ENCODE results near the gene MEIS2.

The MEIS2 gene

DNA sequence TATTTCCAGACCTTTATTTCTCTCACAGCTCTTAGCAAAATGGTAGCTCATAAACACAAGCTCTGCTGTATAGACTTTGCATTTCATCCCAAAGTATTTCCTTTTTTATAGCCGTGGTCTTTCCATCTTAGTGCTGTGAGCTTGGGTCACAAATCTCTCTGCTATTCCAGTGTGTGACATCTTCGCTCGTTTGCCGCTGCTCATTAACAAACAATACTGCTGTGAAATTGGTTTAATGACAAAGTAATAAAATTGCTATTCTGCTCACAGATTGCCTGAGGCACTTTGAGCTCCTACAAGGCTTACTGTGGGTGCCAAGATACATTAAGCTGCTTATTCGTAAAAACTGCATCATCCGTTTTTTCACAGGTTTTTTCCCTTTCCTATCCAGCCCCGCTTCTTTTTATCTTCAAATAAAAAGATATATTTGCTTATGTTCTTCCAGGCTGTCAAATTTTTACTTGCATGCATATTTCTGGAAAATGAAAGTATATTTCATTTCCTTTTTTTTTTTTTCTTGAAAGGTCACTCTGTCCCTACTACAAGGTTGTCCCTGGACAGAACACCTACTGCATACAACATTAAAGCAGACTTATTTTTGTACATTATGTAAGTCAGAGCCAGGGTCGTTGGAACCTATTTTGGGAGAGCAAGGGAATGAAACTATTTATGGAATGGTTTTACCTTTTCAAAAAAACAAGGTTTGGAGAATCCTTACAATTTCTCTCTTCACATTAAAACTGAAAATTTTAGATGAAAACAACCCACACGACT lies 174.5 kb downstream of the MEIS2 start:
- no peak for ATAC-seq
- H3K27me3 Mint-ChIP-seq = no peaks in the 10 kb centered on the region
- H3K9me3 Mint-ChIP-seq = peaks cover 3% of the 10 kb centered on the region
- H3K36me3 Mint-ChIP-seq = no peaks in the 10 kb centered on the region
- H3K4me1 Mint-ChIP-seq = no peaks in the 10 kb centered on the region
- no peak overlapping the region for H3K4me3 Mint-ChIP-seq
- no peak overlapping the region for H3K27ac Mint-ChIP-seq

DNA sequence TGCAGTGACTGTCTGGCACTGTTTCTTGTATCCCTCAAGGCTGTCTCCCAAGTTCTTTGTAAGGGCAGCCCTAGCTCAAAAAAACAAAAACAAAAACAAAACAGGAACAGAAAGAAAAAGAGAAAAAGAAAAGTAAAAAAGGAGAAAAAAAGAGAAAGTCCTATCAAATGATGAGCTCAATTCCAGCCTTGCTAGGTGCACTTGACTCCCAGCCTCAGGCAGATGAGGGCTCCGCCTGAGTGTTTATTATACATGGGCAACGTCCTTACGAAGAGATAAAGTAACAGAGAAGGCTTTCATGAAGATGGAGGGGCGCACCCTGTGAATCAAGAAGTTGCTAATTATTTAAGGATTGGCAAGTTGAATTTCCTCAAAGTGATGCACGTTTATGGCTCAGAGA lies 175.3 kb downstream of the MEIS2 start:
- Mint-ChIP-seq H3K9me3 (peaks cover 3% of the 10 kb centered on the region), H3K4me3 (no peak overlapping the region), H3K36me3 (no peaks in the 10 kb centered on the region), H3K27ac (no peak overlapping the region), H3K4me1 (no peaks in the 10 kb centered on the region), H3K27me3 (no peaks in the 10 kb centered on the region)
- no peak for ATAC-seq

DNA sequence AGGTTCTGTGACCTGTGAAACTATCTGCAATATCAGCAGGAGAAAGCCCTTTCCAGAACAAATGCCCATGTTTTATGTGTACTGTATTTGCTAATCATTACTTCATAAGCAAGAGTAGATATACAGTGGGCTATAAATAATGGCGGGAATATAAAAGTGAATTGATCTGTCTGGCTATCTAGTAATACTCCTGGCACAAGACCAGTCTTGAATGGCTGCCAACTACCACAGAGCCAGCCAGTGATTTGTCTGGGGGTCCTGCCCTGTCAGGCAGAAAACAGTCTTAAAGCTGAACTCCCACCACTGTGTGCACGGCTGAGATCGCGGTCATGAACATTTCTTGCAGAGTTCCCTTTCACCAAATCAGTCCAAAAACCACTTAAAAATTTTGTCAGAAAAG lies 176.3 kb downstream of the MEIS2 start:
- Mint-ChIP-seq H3K4me1 (no peaks in the 10 kb centered on the region), H3K36me3 (no peaks in the 10 kb centered on the region), H3K9me3 (peaks cover 3% of the 10 kb centered on the region), H3K27me3 (no peaks in the 10 kb centered on the region), H3K27ac (no peak overlapping the region), H3K4me3 (no peak overlapping the region)
- no peak for ATAC-seq

DNA sequence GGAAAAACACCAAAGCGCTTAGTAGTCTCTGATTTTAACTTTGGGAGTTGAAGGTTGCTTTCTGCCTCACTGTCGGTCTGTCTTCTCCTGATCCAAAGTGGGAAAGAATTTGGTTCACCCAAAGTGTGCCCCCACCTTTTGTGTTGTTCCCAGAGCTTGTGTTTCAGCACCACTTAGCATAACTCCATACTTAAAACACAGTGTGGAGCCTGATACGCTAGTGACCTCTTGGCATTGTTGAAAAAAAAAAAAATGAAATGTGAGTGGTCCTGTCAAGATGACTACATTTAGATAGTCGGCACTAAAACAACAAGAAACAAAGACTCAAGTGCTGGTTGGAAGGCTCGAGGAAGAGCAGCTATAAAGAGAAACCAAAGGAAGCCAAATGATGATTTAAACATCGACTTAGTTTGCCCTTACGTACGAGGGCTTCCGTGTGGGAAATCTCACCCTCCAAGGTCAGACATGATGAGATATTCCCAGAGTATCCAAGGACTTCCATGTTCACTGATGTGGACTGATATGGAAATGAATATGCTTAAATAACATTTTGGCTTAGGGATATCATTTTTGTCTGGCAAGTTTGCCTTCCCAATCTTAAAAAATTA lies 178.8 kb downstream of the MEIS2 start:
- H3K9me3 Mint-ChIP-seq = no peaks in the 10 kb centered on the region
- H3K36me3 Mint-ChIP-seq = no peaks in the 10 kb centered on the region
- no peak overlapping the region for H3K4me3 Mint-ChIP-seq
- H3K27ac Mint-ChIP-seq = no peak overlapping the region
- H3K27me3 Mint-ChIP-seq = no peaks in the 10 kb centered on the region
- no peaks in the 10 kb centered on the region for H3K4me1 Mint-ChIP-seq
- ATAC-seq = no peak

DNA sequence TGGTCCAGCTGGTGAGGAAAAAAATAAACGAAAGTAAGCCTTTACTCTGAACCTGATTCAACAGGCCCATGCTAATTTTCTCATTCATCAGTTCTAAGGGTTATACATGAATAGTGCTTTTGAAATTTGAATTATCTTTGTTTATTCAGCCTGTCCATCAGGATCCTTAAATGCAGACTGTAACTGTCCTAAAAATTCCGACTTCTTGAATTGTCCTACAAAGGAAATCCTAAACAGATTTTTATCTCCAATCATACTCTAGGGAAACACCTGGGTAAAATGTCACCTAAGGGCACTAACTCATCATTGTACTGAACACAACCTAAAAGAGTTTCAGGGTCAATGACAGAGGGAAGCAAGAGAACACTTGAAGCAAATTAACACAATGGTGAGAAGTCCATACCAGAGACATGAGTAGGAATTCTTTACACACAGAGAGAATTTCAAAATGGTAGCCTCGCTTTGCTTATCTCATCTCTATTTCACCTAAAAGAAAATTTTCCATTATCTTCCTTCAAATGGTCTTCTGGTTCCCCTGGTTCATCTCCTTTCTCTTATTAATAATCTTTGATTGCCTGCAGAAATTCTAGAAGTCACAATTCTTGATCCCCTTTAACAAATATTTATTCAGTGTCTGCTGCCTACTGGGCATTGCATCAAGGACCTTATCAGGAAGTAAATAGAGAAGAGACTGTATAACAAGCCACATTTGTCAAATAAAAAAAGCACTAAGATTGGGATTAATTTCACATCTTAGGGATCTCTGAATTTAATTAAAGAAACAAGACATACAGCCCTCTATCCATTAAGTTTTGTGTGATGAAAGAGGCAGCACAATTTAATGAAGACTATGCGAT lies 182.7 kb downstream of the MEIS2 start:
- no peaks in the 10 kb centered on the region for H3K4me1 Mint-ChIP-seq
- no peak overlapping the region for H3K4me3 Mint-ChIP-seq
- H3K36me3 Mint-ChIP-seq = no peaks in the 10 kb centered on the region
- H3K27ac Mint-ChIP-seq = no peak overlapping the region
- no peaks in the 10 kb centered on the region for H3K9me3 Mint-ChIP-seq
- H3K27me3 Mint-ChIP-seq = no peaks in the 10 kb centered on the region
- no peak for ATAC-seq

DNA sequence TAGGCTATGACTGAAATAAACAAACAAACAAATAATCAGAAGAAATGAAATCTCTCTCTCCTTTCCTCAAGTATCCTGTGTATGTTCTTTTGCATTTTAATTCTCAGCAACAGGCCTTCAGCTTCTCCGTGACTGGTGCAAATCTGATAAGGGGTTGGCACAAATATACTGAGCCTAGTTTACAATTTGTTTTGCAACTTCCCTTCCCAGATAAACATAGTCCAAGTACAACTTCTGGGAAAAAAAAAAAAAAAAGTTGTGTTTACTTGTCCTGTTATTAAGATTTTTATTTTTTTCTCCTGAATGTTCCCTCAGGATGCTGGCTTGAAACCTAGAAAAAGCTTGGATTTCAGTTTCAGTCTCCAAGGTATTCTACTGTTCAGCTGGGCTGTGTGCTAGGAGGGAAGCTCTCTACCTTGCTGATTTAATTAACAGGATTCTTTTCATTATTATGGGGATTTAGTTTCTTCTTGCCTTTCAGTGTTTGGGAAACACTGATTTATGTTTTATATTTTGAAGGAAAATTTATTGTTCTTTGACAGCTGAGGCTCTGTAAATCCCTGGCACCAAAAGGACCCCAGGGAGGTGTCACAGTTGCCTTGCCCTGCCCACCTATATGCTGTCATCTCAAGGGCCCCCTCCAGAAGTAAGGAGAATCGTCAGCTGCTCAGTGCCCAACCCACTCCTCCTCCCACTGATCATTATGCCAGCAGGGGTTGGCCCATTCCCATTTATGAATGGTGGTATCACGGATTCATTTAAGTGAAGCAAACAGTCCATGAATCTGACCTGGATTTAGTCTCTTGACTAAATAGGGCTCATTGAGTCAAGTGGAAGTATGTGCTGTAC lies 185.2 kb downstream of the MEIS2 start:
- no peaks in the 10 kb centered on the region for H3K27me3 Mint-ChIP-seq
- no peak overlapping the region for H3K4me3 Mint-ChIP-seq
- no peak overlapping the region for H3K27ac Mint-ChIP-seq
- no peak for ATAC-seq
- no peaks in the 10 kb centered on the region for H3K9me3 Mint-ChIP-seq
- no peaks in the 10 kb centered on the region for H3K4me1 Mint-ChIP-seq
- H3K36me3 Mint-ChIP-seq = no peaks in the 10 kb centered on the region

DNA sequence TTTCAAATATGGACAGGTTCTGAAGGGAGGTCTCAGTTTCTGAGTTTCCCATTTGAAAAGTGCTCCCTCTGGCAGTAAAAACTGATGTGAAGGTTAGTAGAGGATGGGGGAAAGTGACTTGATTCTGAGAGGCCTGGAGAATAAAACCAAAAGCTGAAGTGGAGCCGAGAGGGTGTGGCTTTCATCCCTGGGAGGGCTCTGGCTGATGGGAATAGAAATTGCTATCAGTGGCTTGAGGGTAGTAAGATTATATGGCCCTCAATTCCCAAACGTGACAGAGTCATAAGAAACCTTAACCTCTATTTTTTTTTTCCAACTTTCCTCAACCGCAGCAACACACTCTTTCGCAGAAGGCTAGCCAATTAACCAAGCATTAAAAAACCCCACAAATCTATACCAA lies 185.9 kb downstream of the MEIS2 start:
- ATAC-seq = no peak
- Mint-ChIP-seq H3K27ac (no peak overlapping the region), H3K9me3 (no peaks in the 10 kb centered on the region), H3K36me3 (no peaks in the 10 kb centered on the region), H3K4me1 (no peaks in the 10 kb centered on the region), H3K27me3 (peaks cover 5% of the 10 kb centered on the region), H3K4me3 (no peak overlapping the region)

DNA sequence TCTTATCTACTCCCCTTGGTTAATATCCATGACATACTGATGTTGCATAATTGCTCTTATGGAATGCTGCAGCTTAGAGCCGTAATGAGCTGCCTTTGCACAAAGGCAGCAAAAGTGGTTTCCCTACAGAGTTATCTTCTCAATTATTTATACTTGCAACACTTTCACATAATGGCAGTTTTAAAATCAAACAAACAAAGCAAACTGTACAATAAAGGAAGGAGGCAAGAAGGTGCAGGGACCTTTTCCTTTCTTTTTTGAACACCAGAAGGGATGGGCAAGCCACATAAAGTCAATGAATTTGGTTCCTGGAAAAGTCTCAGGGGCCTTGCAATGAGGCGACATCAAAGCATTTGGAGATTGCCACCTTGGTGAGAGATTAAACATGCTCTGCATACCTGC lies 188.0 kb downstream of the MEIS2 start:
- ATAC-seq = no peak
- H3K4me1 Mint-ChIP-seq = no peaks in the 10 kb centered on the region
- H3K4me3 Mint-ChIP-seq = no peak overlapping the region

DNA sequence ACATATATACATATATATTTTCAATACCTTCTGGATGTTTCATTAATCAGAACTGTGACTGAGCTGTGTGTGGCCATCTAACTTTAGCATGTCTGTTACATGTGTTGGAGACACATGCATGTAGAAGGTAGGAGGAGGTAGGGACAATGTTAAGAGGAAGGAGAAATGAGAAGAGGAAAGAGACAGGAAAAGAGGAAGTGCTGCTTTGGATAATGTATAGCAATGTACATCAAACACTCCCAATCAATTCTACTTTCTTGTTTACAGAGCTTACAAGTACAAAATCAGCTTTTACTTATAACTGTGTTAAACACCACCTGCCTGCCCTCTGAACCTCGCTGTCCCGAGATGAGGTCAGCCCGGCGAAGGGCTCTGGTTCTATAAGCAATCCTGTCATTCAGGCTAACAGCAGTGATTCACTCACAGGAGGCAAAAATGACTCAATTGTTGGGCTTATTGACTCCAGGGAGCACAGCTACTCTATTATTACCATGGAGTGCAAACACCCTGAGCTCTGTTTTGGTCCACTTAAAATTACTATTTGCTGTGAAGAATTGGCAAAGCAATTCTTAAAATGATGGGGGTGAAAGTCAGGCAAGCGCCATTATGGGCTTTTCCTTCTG lies 188.9 kb downstream of the MEIS2 start:
- Mint-ChIP-seq H3K27me3 (peaks cover 8% of the 10 kb centered on the region), H3K27ac (no peak overlapping the region), H3K36me3 (no peaks in the 10 kb centered on the region), H3K9me3 (no peaks in the 10 kb centered on the region), H3K4me3 (no peak overlapping the region), H3K4me1 (no peaks in the 10 kb centered on the region)
- no peak for ATAC-seq

More for the DNA sequence above, 188.0 kb downstream of the MEIS2 start:
- no peaks in the 10 kb centered on the region for H3K9me3 Mint-ChIP-seq
- peaks cover 8% of the 10 kb centered on the region for H3K27me3 Mint-ChIP-seq
- no peaks in the 10 kb centered on the region for H3K36me3 Mint-ChIP-seq
- no peak overlapping the region for H3K27ac Mint-ChIP-seq

DNA sequence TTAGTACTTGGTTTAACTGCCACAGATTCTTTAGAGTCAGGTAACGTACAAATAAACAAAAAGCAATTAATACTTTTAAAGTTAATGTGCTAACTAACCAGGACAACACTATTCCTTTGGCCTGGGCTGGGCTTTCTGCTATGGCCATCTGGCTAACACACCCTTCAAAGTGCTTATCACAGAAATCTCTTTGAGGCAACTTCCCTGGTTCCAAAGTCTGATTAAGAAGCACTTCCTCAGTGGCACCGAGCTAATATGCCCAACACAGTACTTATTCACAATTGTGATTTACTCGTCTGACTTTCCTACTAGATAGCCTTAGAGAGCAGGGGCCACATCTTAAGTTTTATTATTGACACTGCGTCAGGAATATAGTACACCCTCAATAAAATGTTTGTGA lies 191.4 kb downstream of the MEIS2 start:
- no peaks in the 10 kb centered on the region for H3K4me1 Mint-ChIP-seq
- no peak overlapping the region for H3K27ac Mint-ChIP-seq
- no peak for ATAC-seq
- peaks cover 8% of the 10 kb centered on the region for H3K27me3 Mint-ChIP-seq
- no peaks in the 10 kb centered on the region for H3K36me3 Mint-ChIP-seq
- H3K4me3 Mint-ChIP-seq = no peak overlapping the region
- H3K9me3 Mint-ChIP-seq = no peaks in the 10 kb centered on the region

DNA sequence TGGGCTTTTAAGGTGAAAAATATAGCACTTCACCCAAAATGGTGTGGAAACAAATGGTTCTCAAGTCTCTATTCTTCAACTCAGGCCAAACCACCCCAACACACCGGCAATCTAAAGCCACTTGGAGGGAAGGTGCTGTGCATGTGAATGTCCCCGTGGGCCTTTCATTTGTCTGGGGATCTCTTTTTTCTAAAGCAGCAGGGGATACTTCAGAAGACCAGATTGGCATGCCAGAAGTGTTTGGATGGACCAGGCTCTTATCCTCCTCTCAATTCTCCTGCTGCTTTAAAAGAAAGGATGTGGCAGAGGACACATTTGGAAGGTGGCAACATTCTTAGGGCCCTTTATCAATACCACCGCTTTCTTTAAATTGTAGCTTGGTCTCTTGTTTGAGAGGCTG lies 193.1 kb downstream of the MEIS2 start:
- Mint-ChIP-seq H3K9me3 (no peaks in the 10 kb centered on the region), H3K4me3 (no peak overlapping the region), H3K27ac (no peak overlapping the region), H3K36me3 (no peaks in the 10 kb centered on the region), H3K4me1 (no peaks in the 10 kb centered on the region), H3K27me3 (peaks cover 8% of the 10 kb centered on the region)
- no peak for ATAC-seq

DNA sequence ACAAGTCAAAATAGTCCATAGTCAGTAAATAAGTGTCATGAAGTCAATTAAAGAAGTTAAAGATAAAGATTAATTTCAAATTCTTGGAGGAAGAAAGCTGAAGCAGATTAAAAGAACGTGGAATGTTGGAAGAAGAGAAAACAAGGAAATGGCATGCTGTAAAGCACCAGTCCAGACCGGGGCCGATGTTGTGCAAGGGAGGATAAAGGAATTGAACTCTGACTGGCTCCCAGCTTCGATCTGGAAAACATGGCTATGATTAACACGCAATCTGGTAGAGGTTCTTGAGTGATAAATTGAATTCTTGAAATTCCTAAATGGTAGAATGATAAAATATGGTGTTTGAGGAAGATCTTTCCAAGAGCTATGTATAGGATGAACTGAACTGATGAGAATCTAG lies 194.4 kb downstream of the MEIS2 start:
- Mint-ChIP-seq H3K9me3 (no peaks in the 10 kb centered on the region), H3K4me1 (no peaks in the 10 kb centered on the region)
- ATAC-seq = no peak

DNA sequence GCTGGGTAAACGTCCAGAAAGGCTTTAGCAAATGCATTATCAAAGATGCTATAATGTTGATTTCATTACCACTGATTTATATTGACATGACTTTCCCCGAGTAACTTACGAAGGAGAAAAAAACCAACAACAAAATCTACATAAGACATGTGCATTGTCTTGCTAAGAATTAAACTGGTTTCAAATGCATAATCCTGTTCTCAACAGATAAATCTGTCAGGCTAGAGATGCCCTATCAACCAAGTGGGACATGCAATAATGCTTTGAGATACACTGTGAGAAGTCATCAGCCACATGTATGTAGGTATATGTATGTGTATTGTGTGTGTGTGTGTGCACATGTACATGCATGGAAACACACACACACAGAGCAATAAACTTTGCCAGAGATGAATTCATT lies 195.6 kb downstream of the MEIS2 start:
- no peak overlapping the region for H3K4me3 Mint-ChIP-seq
- no peak for ATAC-seq
- H3K9me3 Mint-ChIP-seq = no peaks in the 10 kb centered on the region
- no peaks in the 10 kb centered on the region for H3K4me1 Mint-ChIP-seq
- no peaks in the 10 kb centered on the region for H3K36me3 Mint-ChIP-seq
- H3K27me3 Mint-ChIP-seq = peaks cover 6% of the 10 kb centered on the region
- no peak overlapping the region for H3K27ac Mint-ChIP-seq

More for the DNA sequence above, 194.4 kb downstream of the MEIS2 start:
- Mint-ChIP-seq H3K4me3 (no peak overlapping the region), H3K27ac (no peak overlapping the region), H3K27me3 (peaks cover 8% of the 10 kb centered on the region), H3K36me3 (no peaks in the 10 kb centered on the region)

DNA sequence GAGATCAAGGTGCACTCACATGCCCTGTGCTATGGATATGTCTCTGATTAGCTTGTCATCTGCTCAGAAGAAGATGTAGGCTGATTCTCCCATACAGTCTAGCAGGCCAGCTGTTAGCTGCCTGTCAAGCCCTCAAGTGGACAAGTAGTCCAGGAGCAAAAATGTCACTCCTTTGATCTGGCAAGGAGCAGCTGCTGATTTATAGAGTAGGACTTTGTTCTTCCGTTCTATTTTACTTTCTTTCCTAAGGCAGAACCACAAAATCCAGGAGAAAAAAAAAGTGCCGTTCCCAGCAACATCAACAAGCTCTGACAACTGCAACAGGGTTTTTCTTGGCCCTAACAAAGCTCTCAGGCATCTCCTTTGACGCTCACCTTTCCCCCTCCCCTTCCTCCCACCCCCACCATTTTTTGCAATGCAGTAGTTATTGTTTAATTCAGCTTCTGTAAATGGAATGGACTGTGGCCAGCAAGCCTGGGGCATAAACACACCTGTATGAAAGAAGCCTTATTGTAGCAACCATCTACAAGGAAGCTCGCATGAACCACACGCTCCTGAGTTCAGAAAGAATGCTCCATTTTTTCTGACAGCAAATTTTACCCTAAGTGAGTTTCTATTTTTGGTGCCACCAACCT lies 196.3 kb downstream of the MEIS2 start:
- Mint-ChIP-seq H3K36me3 (no peaks in the 10 kb centered on the region), H3K4me1 (no peaks in the 10 kb centered on the region), H3K9me3 (no peaks in the 10 kb centered on the region), H3K27ac (no peak overlapping the region), H3K27me3 (no peaks in the 10 kb centered on the region), H3K4me3 (no peak overlapping the region)
- no peak for ATAC-seq
